ENCODE measurements around the gene AUNIP.

The AUNIP gene

GRCh38 chr1:25885602-25886001 is 26.3 kb upstream of the AUNIP start:
- H3K27ac ChIP-seq: no peak overlapping the region
- TF ChIP-seq CTCF (IDR thresholded peaks at IDR 0.05; ENCODE audit: low read depth, low read length): no peak

GRCh38 chr1:25881266-25881665 is 22.0 kb upstream of the AUNIP start:
- no peak for TF ChIP-seq CTCF (IDR thresholded peaks at IDR 0.05; ENCODE audit: low read depth, low read length)
- Histone ChIP-seq H3K27ac (no peak overlapping the region), H3K4me3 (ENCODE audit: low read depth, low read length) (no peak overlapping the region), H3K27me3 (ENCODE audit: insufficient read depth, low read depth, severe bottlenecking) (no peaks in the 10 kb centered on the region), H3K9me3 (ENCODE audit: severe bottlenecking) (no peaks in the 10 kb centered on the region), H3K36me3 (peaks cover 9% of the 10 kb centered on the region)
- no peak for DNase-seq

More at GRCh38 chr1:25885602-25886001, 26.3 kb upstream of the AUNIP start:
- Histone ChIP-seq H3K9me3 (ENCODE audit: severe bottlenecking) (no peaks in the 10 kb centered on the region), H3K36me3 (peaks cover 30% of the 10 kb centered on the region), H3K4me3 (ENCODE audit: low read depth, low read length) (no peak overlapping the region), H3K27me3 (ENCODE audit: insufficient read depth, low read depth, severe bottlenecking) (no peaks in the 10 kb centered on the region)
- no peak for DNase-seq

GRCh38 chr1:25880518-25880917 is 21.3 kb upstream of the AUNIP start:
- peaks cover 9% of the 10 kb centered on the region for H3K36me3 ChIP-seq
- no peaks in the 10 kb centered on the region for H3K27me3 ChIP-seq (ENCODE audit: insufficient read depth, low read depth, severe bottlenecking)
- no peak overlapping the region for H3K27ac ChIP-seq
- no peaks in the 10 kb centered on the region for H3K9me3 ChIP-seq (ENCODE audit: severe bottlenecking)
- no peak overlapping the region for H3K4me3 ChIP-seq (ENCODE audit: low read depth, low read length)
- TF ChIP-seq CTCF (IDR thresholded peaks at IDR 0.05; ENCODE audit: low read depth, low read length): no peak
- no peak for DNase-seq

- Histone ChIP-seq H3K27me3 (ENCODE audit: insufficient read depth, low read depth, severe bottlenecking) (no peaks in the 10 kb centered on the region), H3K4me3 (ENCODE audit: low read depth, low read length) (no peak overlapping the region), H3K27ac (no peak overlapping the region), H3K9me3 (ENCODE audit: severe bottlenecking) (no peaks in the 10 kb centered on the region), H3K36me3 (peaks cover under 1% of the 10 kb centered on the region; the same call in 1 of the 2 replicates)
- no peak for TF ChIP-seq CTCF (IDR thresholded peaks at IDR 0.05; ENCODE audit: low read depth, low read length)
- DNase-seq: no peak
Measured at GRCh38 chr1:25879675-25880074, 20.4 kb upstream of the AUNIP start.

- no peak for DNase-seq
- H3K36me3 ChIP-seq: no peaks in the 10 kb centered on the region
- H3K27ac ChIP-seq: no peak overlapping the region
- no peak for TF ChIP-seq CTCF (IDR thresholded peaks at IDR 0.05; ENCODE audit: low read depth, low read length)
- H3K27me3 ChIP-seq (ENCODE audit: insufficient read depth, low read depth, severe bottlenecking): no peaks in the 10 kb centered on the region
- H3K9me3 ChIP-seq (ENCODE audit: severe bottlenecking): no peaks in the 10 kb centered on the region
- no peak overlapping the region for H3K4me3 ChIP-seq (ENCODE audit: low read depth, low read length)
Measured at GRCh38 chr1:25878690-25879089, 19.4 kb upstream of the AUNIP start.

GRCh38 chr1:25877155-25877554 is 17.9 kb upstream of the AUNIP start:
- TF ChIP-seq CTCF (IDR thresholded peaks at IDR 0.05; ENCODE audit: low read depth, low read length): no peak
- Histone ChIP-seq H3K9me3 (ENCODE audit: severe bottlenecking) (no peaks in the 10 kb centered on the region), H3K4me3 (ENCODE audit: low read depth, low read length) (no peak overlapping the region), H3K27ac (no peak overlapping the region), H3K27me3 (ENCODE audit: insufficient read depth, low read depth, severe bottlenecking) (no peaks in the 10 kb centered on the region), H3K36me3 (no peaks in the 10 kb centered on the region)
- no peak for DNase-seq
